Astrocyte of the cerebellum (primary cell): ENCODE results near the gene BANK1.
A peak's percentile ranks its signal among the peaks of the same experiment; 100 is the strongest.

ENCODE experiments used
- DNase-seq: peaks from one replicate; pipeline ENCODE4 v3.0.0-alpha.2; 2011; ENCODE audit warnings: low read depth
- H3K4me3 ChIP-seq: 2 replicates; pipeline ENCODE4 v1.5.1; 2011; ENCODE audit warnings: mild to moderate bottlenecking, low read depth, low read length, moderate library complexity
- CTCF ChIP-seq: IDR thresholded peaks from 2 replicates; pipeline ENCODE4 v1.5.1; 2012; ENCODE audit warnings: low read length, low read depth, moderate library complexity, mild to moderate bottlenecking; ENCODE audit errors: missing control alignments
- in situ Hi-C: cut with HindIII; loops from 2 replicates; pipeline ENCODE4 v1.10.0; 2017; ENCODE audit warnings: low sequenced_read_pairs

BANK1 gene

GRCh38 chr4:101831816-101832215 is 41.3 kb downstream of the BANK1 start:
- in situ Hi-C loops: no loop called here
- TF ChIP-seq CTCF: no peak
- no peak overlapping the region for H3K4me3 ChIP-seq
- no peak for DNase-seq

GRCh38 chr4:101833480-101833879 is 43.0 kb downstream of the BANK1 start:
- in situ Hi-C loops: no loop called here
- H3K4me3 ChIP-seq: no peak overlapping the region
- no peak for DNase-seq
- TF ChIP-seq CTCF: no peak

GRCh38 chr4:101835121-101835904 is 44.8 kb downstream of the BANK1 start:
- H3K4me3 ChIP-seq: no peak overlapping the region
- DNase-seq: peak; percentile 32
- TF ChIP-seq CTCF: no peak
- in situ Hi-C loops: no loop called here

GRCh38 chr4:101843054-101843453 is 52.5 kb downstream of the BANK1 start:
- no peak for DNase-seq
- no peak for TF ChIP-seq CTCF
- in situ Hi-C loops: no loop called here
- H3K4me3 ChIP-seq: no peak overlapping the region

GRCh38 chr4:101846550-101846949 is 56.0 kb downstream of the BANK1 start:
- DNase-seq: no peak
- TF ChIP-seq CTCF: no peak
- in situ Hi-C loops: no loop called here
- H3K4me3 ChIP-seq: no peak overlapping the region

- in situ Hi-C loops: no loop called here
- H3K4me3 ChIP-seq: no peak overlapping the region
- no peak for DNase-seq
- no peak for TF ChIP-seq CTCF
Measured at GRCh38 chr4:101850698-101851097, 60.2 kb downstream of the BANK1 start.

GRCh38 chr4:101851672-101852071 is 61.1 kb downstream of the BANK1 start:
- in situ Hi-C loops: no loop called here
- no peak overlapping the region for H3K4me3 ChIP-seq
- TF ChIP-seq CTCF: no peak

More at GRCh38 chr4:101851672-101852071, 61.1 kb downstream of the BANK1 start:
- no peak for DNase-seq
